ENCODE measurements around the gene OR2AG2.

DNA sequence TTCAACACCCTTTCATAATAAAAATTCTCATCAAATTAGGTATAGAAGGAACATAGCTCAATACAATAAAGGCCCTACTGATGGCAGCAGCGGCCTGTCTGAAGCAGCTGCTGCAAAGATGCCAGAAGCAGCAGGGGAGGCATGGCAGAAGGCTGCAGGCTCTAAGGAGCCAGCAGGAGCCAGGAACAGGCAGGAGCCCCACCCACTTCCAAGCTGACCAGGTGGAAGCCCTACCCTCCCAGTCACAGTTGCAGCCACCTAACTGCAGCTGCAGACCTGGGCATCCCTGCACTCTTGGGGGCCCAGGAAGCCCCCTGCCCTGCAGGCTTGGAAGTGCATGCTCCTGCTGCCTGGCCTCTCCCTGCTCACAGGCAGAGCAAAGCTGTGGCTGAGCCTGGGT lies 45.9 kb upstream of the OR2AG2 start:
- TF ChIP-seq, protein P1, sequence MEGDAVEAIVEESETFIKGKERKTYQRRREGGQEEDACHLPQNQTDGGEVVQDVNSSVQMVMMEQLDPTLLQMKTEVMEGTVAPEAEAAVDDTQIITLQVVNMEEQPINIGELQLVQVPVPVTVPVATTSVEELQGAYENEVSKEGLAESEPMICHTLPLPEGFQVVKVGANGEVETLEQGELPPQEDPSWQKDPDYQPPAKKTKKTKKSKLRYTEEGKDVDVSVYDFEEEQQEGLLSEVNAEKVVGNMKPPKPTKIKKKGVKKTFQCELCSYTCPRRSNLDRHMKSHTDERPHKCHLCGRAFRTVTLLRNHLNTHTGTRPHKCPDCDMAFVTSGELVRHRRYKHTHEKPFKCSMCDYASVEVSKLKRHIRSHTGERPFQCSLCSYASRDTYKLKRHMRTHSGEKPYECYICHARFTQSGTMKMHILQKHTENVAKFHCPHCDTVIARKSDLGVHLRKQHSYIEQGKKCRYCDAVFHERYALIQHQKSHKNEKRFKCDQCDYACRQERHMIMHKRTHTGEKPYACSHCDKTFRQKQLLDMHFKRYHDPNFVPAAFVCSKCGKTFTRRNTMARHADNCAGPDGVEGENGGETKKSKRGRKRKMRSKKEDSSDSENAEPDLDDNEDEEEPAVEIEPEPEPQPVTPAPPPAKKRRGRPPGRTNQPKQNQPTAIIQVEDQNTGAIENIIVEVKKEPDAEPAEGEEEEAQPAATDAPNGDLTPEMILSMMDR (IDR thresholded peaks at IDR 0.05; ENCODE audit: insufficient read depth, low read depth, low read length) = no peak
- TF ChIP-seq EZH2 (IDR thresholded peaks at IDR 0.05; ENCODE audit: insufficient read depth, low read length) = no peak
